Ovary (tissue), 9 donors: ENCODE measurements around the gene ATP8A1. TPM values are rescaled to one million over a fixed set of nuclear protein-coding genes. Genes with fewer than 3 reads are reported as not detected.

ENCODE experiments used
- DNase-seq, 5 donors: peaks; one replicate each; pipeline ENCODE4 v3.0.0-alpha.2; 2019 to 2020
- H3K27ac ChIP-seq, 2 donors: fragments of 200-600 bp; one replicate each; pipeline versions ENCODE4 v1.5.1 to v1.8.0; 2019 to 2022
- H3K27me3 ChIP-seq: fragments of 200-600 bp; one replicate; pipeline ENCODE4 v1.8.0; 2022
- H3K36me3 ChIP-seq: fragments of 200-600 bp; sonication (generic); one replicate; pipeline ENCODE4 v1.5.1; 2019
- H3K4me1 ChIP-seq: one replicate; pipeline ENCODE4 v1.8.1; 2013; ENCODE audit warnings: mild to moderate bottlenecking, moderate library complexity; ENCODE audit not compliant: insufficient read depth
- H3K4me3 ChIP-seq: fragments of 200-600 bp; sonication (generic); one replicate; pipeline ENCODE4 v1.5.1; 2017
- H3K9me3 ChIP-seq, 2 donors: fragments of 200-600 bp in 1 of 2; sonication (generic) in 1 of 2; one replicate each; pipeline versions ENCODE4 v1.5.1 to v1.8.1; 2013 to 2019; ENCODE audit warnings: mild to moderate bottlenecking in 1 of 2, moderate library complexity in 1 of 2
- CTCF ChIP-seq, 3 donors: fragments of 450-650 bp in 2 of 3; fragments of 200-600 bp in 1 of 3; IDR thresholded peaks; one replicate each; pipeline versions ENCODE4 v1.5.1 to v1.8.0; 2016 to 2022; ENCODE audit warnings: antibody characterized with exemption in 3 of 3, mild to moderate bottlenecking in 1 of 3
- EP300 ChIP-seq: sonication (generic); formaldehyde crosslinking; IDR thresholded peaks from one replicate; pipeline ENCODE4 v1.6.1; 2017; ENCODE audit warnings: antibody characterized with exemption
- POLR2A ChIP-seq: fragments of 450-650 bp; IDR thresholded peaks from one replicate; pipeline ENCODE4 v1.6.1; 2017; ENCODE audit warnings: antibody characterized with exemption, mild to moderate bottlenecking, moderate library complexity
- WGBS, 3 donors: extraction: QIAGEN DNeasy Blood & Tissue Kit in 1 of 3; methylation state at CpG; one replicate each; pipeline versions ENCODE4 v1.1.5 to v1.1.7; 2013 to 2017; 5-methylcytosine and 5-hydroxymethylcytosine counted together
- intact Hi-C, 4 donors: fragments of 100-400 bp; cut with DNase I; formaldehyde crosslinking; loops; one replicate each; pipeline versions ENCODE4 v1.11.0 to v1.15.1; 2022 to 2023
- polyA plus RNA-seq, 2 donors: library from polyadenylated mRNA; stranded (reverse); fragments of 200-250 nt in 1 of 2; fragments of 350-450 nt in 1 of 2; fragmentation: Illumina TruSeq in 1 of 2; extraction: RNeasy Lipid Tissue Mini Kit (QIAGEN cat#74804) in 1 of 2; gene quantifications; one replicate each; pipeline ENCODE4 v1.2.3, GENCODE V29; 2013 to 2014
- total RNA-seq, 7 donors: library from RNA; depleted of rRNA in 2 of 7; stranded (reverse); fragments of >200 nt in 2 of 7; fragmentation: NEBNext Ultra II Directional in 3 of 7; extraction: Animal tissue kit (Norgen Biotek cat#: 25700) in 3 of 7; gene quantifications; one replicate each; pipeline versions ENCODE4 v1.1.0 to v1.2.4, GENCODE V29; 2016 to 2023
- donor health status: DM: no; HTN: no; CAD: no; lungs with moderate emphysema.
- donor health status: DM: no; HTN: no; CAD: no.
- donor health status: Bipolar disorder and iron deficiency.
- donor health status: DM: yes; HTN: yes; CAD: no.
- donor health status: DM: no; HTN: no; CAD: no.
- donor health status: DM: yes; HTN: yes; CAD: no.

Gene ATP8A1
- total and polyA plus RNA-seq, 9 donors: 10.0 to 73.2 (median 21.6) TPM

DNA sequence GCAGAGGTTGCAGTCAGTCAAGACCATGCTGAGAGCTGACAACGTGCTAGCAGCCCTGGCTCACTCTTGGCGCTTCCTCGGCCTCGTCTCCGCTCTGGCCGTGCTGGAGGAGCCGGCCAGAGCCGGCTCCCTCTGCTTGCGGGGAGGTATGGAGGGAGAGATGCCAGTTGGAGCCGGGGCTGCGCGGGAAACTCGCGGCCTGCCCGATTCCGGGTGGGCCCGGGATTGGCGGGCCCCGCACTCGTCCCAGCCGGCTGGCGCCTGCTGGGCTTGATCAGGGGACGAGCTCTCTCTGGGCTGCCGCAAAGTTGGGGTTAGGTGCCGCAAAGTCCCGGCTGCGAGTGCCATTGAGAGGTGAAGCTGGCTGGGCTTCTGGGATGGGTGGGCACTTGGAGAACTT is 287.4 kb downstream of the ATP8A1 start:
- H3K27me3 ChIP-seq: no peaks in the 10 kb centered on the region
- H3K4me3 ChIP-seq: no peak overlapping the region
- intact Hi-C loops: loop anchor here in 1 of 4 donors (10.0 kb wide), 1 partner anchor 145 kb away; no protein-coding TSS in a partner anchor
- H3K27ac ChIP-seq: no peak overlapping the region
- DNase-seq: no peak
- no peaks in the 10 kb centered on the region for H3K4me1 ChIP-seq
- H3K9me3 ChIP-seq: no peaks in the 10 kb centered on the region
- TF ChIP-seq EP300 (no peak), POLR2A (no peak), CTCF (IDR thresholded peaks at IDR 0.05) (no peak)
- H3K36me3 ChIP-seq: no peaks in the 10 kb centered on the region
- WGBS, 3 donors: 96 to 98% (median 97%) methylated on average over 25 to 27 of the region's 27 CpGs

DNA sequence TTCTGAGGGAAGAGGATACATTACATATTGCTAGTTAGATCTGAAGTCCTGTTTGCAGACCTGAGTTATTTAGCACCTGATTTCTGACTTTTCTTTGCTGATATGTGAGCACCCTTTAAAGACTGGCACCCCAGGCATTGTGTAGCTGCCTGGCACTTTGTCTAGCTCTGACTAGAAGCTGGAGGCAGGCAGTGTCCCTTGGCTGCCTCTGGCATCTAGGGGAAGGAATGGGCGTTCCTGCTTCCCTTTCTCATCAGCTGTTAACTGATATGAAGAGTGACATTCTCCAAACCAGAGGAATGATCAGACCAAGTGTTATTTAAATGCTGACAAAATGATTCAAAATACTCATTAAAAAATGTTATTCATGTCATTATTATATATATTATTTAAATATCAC is 289.9 kb downstream of the ATP8A1 start:
- Histone ChIP-seq H3K4me3 (no peak overlapping the region), H3K36me3 (no peaks in the 10 kb centered on the region), H3K27ac (no peak overlapping the region), H3K9me3 (no peaks in the 10 kb centered on the region), H3K27me3 (no peaks in the 10 kb centered on the region), H3K4me1 (no peaks in the 10 kb centered on the region)
- TF ChIP-seq EP300: no peak
- TF ChIP-seq CTCF (IDR thresholded peaks at IDR 0.05): no peak
- no peak for TF ChIP-seq POLR2A
- WGBS, 3 donors: 83 to 90% (median 84%) methylated on average over 1 of the region's 1 CpG
- intact Hi-C loops: loop anchor here in 1 of 4 donors (10.0 kb wide), 1 partner anchor 148 kb away; no protein-coding TSS in a partner anchor
- no peak for DNase-seq

DNA sequence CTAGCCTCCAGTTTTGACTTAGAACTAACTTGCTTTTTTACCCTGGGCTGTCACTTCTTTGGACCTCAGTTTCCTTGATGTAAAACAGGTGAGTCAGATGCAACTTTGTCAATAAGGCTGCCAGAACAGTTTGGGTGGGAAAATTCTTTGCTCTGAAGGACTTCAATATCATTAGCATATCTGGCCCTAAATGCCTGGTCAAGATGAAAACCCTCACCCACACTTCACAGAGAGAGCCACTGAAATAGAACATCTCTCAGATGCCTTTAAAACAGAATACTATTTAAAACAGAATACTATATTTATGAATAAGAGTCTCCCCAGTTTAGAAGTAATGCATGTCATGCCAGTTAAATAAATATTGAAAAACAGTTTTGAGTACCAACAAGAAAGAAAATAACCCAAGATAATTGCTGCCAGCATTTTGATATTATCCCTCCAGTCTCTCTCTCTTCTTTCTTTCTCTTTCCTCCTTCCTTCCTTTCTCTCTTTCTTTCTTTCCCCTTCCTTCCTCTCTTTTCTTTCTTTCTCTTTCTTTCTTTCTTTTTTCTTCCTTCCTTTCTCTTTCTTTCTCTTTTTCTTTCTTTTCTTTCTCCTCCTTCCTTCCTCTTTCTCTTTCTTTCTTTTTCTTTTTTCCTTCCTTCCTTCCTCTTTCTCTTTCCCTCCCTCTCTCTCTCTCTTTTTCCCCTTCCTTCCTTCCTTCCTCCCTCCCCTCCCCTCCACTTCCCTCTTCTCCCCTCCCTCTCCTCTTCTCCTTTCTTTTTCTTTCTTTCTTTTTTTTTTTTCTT is 292.4 kb downstream of the ATP8A1 start:
- Histone ChIP-seq H3K27me3 (no peaks in the 10 kb centered on the region), H3K4me3 (no peak overlapping the region), H3K4me1 (peaks cover 3% of the 10 kb centered on the region), H3K27ac (no peak overlapping the region), H3K36me3 (no peaks in the 10 kb centered on the region), H3K9me3 (no peaks in the 10 kb centered on the region)
- intact Hi-C loops: loop anchor here in 1 of 4 donors (10.0 kb wide), 1 partner anchor 150 kb away; no protein-coding TSS in a partner anchor
- DNase-seq: no peak
- no peak for TF ChIP-seq EP300
- no peak for TF ChIP-seq CTCF (IDR thresholded peaks at IDR 0.05)
- no peak for TF ChIP-seq POLR2A

- 91 to 97% (median 95%) methylated on average over 3 of the region's 3 CpGs for WGBS, 3 donors
- TF ChIP-seq EP300 (no peak), POLR2A (no peak), CTCF (IDR thresholded peaks at IDR 0.05) (no peak)
- intact Hi-C loops: loop anchor here in 1 of 4 donors (10.0 kb wide), 1 partner anchor 151 kb away; no protein-coding TSS in a partner anchor
- no peaks in the 10 kb centered on the region for H3K9me3 ChIP-seq
- H3K4me3 ChIP-seq: no peak overlapping the region
- no peak for DNase-seq
- no peaks in the 10 kb centered on the region for H3K27me3 ChIP-seq
- H3K27ac ChIP-seq: no peak overlapping the region
- no peaks in the 10 kb centered on the region for H3K36me3 ChIP-seq
- peaks cover 3% of the 10 kb centered on the region for H3K4me1 ChIP-seq
These were observed 293.3 kb downstream of the ATP8A1 start for GRCh38 chr4:42363614-42364013.
